HG03064 (cell line): ENCODE data around the gene ACTR2.
"Not testable (repeated sequence)": the region's sequence is repeated elsewhere in the genome, so short reads cannot be mapped to it uniquely, and the experiment has no call there.

Experiments
- ATAC-seq: cut with Tn5 transposase; IDR thresholded peaks from one replicate; pipeline ENCODE4 v1.9.1; 2021; ENCODE audit warnings: low read depth; ENCODE audit not compliant: unreplicated experiment

Gene ACTR2

DNA sequence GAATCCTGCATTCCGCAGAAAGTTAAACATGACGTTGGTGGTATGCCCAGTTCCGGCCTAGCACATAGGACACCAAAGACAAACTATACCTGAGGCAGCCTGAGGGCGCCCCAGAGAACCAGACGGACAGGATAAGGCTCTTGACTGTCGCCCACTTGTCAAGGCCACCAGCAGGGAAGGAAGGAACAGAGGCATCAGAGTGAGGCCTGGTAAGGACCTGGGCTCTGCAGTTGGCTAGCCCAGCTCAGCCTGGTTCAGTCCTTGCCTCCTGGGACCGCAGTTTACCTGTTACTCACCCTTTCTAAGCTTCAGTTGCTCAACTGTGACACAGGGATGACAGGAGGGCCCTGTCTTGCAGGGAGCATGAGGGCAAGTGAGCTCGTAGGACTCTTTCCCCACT is 82.1 kb downstream of the ACTR2 start:
- ATAC-seq = no peak

DNA sequence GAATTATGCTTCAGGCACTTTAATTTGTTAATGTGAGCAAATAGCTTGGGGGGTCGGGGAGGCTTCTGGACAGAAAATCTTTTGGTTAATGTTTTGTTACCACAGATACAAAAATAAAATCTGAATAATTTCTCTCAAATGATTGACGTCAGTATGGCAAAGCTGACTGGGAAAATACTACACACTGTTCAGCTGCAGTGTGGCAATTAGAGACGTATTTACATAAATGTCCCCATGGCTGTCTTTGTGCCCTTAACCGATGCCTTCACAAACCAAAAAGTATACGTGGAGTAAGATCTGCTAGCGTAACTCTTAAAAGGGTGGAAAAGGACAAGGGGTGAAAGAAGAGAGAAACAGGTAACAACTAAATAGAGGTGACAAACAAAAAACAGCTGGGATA is 83.4 kb downstream of the ACTR2 start:
- ATAC-seq = no peak

DNA sequence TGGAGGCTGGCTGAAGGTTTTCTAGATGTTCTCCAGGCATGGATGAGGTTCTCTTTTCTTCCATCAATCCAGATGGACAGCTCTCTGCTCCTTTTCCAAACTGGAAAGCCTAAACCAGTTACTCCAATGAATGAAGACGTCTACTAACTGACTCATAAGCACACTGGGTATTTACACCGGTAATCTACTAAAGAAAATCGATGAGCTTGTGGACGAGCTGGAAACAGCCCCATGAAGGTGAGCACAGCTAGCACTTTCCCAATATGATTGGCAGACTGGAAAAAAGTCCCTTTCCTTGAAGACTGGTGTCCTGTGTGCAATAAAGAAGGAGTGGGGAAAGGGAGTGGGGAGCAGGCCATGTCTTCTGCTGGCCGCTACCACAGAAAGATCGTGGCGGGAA is 84.0 kb downstream of the ACTR2 start:
- ATAC-seq = no peak

DNA sequence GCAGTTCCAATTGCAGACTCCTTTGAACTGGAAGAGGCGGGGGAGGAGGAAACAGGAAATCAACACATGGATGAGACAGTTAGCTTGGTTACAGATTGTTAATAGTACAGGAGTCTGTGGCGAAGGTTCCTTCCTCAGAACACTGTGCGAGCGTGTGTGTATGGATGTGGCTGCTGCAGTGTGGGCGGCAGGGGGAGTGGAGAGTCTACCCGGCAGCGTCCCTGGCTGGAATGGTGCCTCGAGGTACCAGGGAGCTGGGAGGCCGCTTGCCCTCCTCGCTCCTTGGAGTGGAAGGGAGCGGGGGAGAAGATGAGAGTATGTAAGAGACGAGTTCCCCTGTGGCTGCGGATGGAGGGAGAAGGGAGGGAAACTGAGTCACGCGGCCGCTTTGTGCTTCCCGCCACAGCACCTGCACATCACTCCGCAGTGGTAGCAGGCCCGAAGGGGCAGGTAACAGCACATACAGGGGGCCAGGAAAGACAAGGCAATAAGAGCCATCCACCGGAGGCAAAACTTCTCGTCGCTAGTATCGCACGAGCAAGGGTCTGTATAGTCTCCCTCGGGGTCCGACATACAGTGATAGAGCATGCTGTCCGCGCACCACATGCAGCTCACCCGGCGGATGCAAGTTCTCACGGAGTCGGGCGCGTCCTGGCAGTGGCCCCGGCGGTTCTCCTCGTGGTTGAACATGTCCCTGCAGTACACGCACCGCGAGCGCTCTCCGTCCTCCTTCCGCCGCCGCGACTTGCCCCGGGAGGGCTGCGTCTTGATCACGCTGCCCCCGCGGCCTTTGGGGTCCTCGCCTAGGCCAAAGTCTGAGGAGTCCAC is 85.7 kb downstream of the ACTR2 start:
- ATAC-seq = no peak

DNA sequence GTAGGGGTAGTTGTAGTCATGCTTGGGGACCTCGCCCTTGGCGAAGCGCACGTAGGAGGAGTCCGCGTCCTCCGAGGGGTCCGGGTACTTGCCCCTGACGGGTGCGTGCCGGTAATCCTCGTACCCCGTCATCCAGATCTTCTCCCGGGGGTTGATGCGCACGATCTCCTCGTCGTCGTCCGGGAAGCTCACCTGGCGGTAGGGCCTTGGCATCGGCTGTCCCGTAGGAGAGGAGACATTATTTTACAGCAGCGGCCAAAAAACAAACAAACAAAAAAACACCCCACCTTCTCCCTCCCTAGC is 86.3 kb downstream of the ACTR2 start:
- no peak for ATAC-seq

DNA sequence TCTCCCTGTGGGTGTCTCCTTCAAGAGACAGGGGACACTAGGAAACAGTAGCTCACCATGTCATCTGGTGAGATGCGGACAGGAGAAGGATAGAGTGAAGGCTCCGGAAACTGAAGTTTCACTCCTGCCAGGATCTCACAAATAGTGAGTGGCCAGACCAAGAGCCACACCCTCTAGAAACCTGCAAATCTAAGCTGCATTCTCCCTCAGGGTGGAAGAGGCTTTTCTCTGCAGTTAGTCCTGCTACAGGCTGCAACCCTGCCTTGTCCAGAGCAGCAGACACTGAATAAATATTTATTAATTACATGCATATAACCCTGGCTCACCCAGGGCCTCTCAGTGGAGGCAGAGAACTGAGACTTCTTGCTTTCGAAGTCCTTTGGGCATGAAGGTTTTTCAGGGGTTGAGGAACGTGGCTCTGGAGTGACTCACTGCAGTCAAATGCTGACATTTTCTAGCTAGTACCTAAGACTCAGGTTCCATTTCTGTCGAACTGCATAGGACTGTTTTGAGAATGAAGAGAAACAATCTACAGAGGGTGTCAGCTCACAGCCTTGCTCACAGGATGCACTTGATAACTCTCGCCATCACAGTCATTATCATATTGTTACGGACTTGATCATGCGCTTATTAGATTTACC is 87.3 kb downstream of the ACTR2 start:
- no peak for ATAC-seq

DNA sequence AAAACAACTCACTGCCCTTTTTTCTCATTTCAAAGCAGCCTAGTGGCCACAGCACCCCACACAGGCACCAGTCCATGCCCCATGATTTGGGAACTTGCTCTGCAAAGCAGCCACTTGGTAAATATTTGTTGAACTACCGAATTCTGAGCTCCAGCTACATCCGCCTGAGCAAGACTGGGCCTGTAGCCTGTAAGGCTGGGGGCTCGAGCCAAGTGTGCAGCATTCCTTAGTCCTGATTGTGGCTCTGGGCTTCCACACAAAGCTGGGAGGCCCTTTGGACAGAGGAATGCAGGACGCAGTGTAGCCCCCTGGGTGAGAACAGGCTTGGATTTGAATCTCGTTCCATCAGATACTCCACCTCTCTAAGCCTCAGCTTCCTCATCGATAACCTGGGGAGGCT is 88.4 kb downstream of the ACTR2 start:
- ATAC-seq = no peak

DNA sequence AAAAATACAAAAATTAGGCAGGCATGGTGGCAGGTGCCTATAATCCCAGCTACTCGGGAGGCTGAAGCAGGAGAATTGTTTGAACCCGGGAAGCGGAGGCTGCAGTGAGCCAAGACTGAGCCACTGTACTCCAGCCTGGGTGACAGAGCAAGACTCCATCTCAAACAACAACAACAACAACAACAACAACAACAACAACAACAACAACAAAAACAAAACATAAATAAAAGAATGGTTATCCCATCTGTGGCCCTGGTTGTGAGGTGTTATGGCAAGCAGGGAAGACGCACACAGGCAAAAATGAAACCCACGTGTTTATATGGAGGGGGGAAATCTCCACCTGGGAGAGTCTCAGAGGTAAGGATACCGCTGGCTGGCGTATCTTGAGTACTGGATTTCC is 89.7 kb downstream of the ACTR2 start:
- ATAC-seq = not testable (repeated sequence)

DNA sequence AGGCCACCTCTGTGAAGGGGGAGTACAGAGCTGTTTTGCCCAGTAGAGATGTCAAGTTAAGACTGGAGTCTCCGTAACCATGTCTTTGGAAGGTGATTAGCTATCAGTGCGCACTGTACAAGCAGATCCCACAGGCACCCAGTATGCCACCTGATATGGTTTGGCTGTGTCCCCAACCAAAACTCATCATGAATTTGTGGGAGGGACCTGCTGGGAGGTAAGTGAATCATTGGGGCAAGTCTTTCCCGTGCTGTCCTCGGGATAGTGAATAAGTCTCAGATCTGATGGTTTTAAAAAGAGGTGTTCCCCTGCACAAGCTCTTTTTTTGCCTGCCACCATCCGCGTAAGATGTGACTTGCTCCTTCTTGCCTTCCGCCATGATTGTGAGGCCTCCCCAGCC is 90.2 kb downstream of the ACTR2 start:
- no peak for ATAC-seq

DNA sequence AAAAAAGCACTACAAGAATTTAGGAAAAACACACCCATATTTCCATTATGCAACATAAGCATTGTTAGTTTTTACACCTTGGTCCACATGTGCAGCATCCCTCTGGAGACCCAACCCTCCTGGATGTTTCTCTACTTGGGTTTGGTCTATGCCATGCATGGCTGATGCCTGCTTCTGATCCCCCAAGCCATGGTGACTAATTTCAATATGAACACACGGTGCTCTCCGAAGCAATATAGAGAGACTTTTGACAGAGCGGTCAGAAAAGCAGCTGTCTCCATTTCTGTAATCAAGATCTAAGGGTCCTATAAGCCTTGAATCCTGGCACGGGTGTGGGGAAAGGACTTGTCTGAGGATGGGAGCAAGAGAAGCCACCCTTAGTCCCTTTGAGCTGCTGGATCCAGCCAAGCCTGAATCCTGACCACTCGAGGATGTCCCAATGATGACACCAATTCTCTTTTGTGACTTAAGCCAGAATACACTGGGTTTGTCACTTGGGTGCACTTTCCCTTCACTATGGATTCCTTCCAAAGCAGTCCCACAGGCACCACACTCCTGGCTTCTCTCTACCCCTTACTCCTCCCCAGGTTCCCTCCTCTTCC is 91.5 kb downstream of the ACTR2 start:
- no peak for ATAC-seq

DNA sequence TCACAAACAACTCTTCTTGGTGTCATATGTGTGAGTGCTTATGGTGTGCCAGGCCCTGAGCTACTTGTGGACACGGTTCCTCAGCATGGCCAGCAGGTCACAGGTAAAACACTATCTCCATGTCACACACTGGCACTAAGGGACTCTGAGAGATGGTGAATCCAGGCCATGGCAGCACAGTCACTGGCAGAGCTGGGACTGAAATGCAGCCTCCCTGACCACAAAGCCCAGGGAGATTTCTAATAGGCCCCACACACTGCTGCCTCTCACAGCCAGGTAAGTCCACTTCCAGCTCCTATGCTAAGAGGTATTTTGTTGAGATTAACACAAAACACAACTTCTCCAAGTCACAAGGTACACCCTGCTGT is 92.0 kb downstream of the ACTR2 start:
- ATAC-seq = no peak

DNA sequence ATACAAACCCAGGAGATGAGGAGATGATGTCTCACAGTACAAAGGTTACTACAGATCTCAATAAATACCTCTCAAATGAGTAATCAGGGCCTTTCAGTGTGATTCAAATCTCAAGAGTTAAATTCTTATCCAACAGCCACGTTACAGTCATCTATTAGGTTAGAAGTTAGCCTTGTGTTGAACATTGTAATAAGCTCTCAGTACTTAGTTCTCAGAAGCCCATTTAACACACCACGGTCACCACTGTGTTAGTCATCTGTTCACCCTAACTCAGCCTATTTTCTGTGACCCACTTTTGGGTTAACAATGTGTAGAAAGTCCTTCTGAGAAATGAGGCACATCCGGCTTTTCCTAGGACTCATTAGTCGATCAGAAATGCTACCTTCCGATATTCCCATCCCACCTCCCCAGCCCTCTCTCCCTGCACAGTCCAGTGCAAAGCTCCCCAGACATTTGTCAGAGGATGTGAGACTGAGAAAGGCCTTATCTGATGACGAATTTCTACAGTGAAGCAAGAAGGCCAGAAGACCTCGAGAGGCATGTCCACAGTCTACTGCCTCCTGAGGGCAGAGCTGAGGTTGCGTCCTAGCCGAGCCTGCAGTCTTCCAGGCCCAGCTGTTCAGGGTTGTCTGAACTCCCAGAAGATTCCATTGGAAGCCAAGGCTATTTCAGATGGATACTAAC is 92.6 kb downstream of the ACTR2 start:
- peak; percentile 56 for ATAC-seq
